Right lobe of liver (tissue), 6 donors: ENCODE data around the gene GLIS1. TPM values are rescaled to one million over a fixed set of nuclear protein-coding genes. Genes with fewer than 3 reads are reported as not detected.

ENCODE experiments used
- ATAC-seq, 4 donors: fragments of 200-7000 bp; cut with Tn5 transposase; one replicate each; pipeline ENCODE4 v1.9.1; 2020; ENCODE audit warnings: mild to moderate bottlenecking in 4 of 4, moderate library complexity in 4 of 4
- DNase-seq, 3 donors: peaks; one replicate each; pipeline ENCODE4 v3.0.0-alpha.2; 2020
- H3K27ac ChIP-seq, 3 donors: fragments of 200-600 bp; one replicate each; pipeline ENCODE4 v1.8.0; 2022
- H3K27me3 ChIP-seq, 2 donors: fragments of 200-600 bp; one replicate each; pipeline ENCODE4 v1.8.0; 2022
- H3K36me3 ChIP-seq, 4 donors: fragments of 200-600 bp; sonication (generic) in 1 of 4; one replicate each; pipeline versions ENCODE4 v1.5.1 to v1.8.0; 2017 to 2022; ENCODE audit warnings: control low read depth in 1 of 4
- H3K4me1 ChIP-seq, 4 donors: fragments of 200-600 bp; sonication (generic) in 1 of 4; one replicate each; pipeline versions ENCODE4 v1.5.1 to v1.8.0; 2017 to 2022; ENCODE audit warnings: control low read depth in 1 of 4
- H3K4me3 ChIP-seq, 3 donors: fragments of 200-600 bp; one replicate each; pipeline ENCODE4 v1.8.0; 2022
- H3K9me3 ChIP-seq, 4 donors: fragments of 200-600 bp; sonication (generic) in 1 of 4; one replicate each; pipeline versions ENCODE4 v1.5.1 to v1.8.0; 2017 to 2022; ENCODE audit warnings: control low read depth in 1 of 4
- POLR2A ChIP-seq: fragments of 450-650 bp; IDR thresholded peaks from one replicate; pipeline ENCODE4 v1.6.1; 2017; ENCODE audit warnings: antibody characterized with exemption, mild to moderate bottlenecking
- WGBS: methylation state at CpG from one replicate; pipeline ENCODE4 v1.1.6; 2018; ENCODE audit warnings: low coverage, low lambda C conversion rate; ENCODE audit not compliant: insufficient coverage; ENCODE audit errors: missing lambda C conversion rate; 5-methylcytosine and 5-hydroxymethylcytosine counted together
- intact Hi-C, 2 donors: fragments of 100-400 bp; cut with DNase I; formaldehyde crosslinking; loops; one replicate each; pipeline versions ENCODE4 v1.11.2 to v1.14.1; 2022
- total RNA-seq, 6 experiments: library from RNA; depleted of rRNA in 2 of 6; stranded (reverse); fragments of >200 nt in 2 of 6; fragmentation: NEBNext Ultra II Directional in 3 of 6; extraction: Animal tissue kit (Norgen Biotek cat#: 25700) in 3 of 6; gene quantifications; one replicate each; pipeline versions ENCODE4 v1.1.0 to v1.2.4, GENCODE V29; 2016 to 2023
- TF ChIP-seq, protein P1 (sequence below), 4 donors: fragments of 200-600 bp in 3 of 4; fragments of 450-650 bp in 1 of 4; IDR thresholded peaks; one replicate each; pipeline versions ENCODE4 v1.5.1 to v1.8.0; 2016 to 2022; ENCODE audit warnings: antibody characterized with exemption in 4 of 4, mild to moderate bottlenecking in 2 of 4
- donor health status: DM: no; HTN: yes; CAD: no.
- donor health status: DM: no; HTN: no; CAD: no.
- donor health status: DM: no; HTN: no; CAD: no.
- donor health status: DM: no; HTN: yes; CAD: no.
- donor health status: DM: no; HTN: yes; CAD: no.

The GLIS1 gene
- total RNA-seq, 6 experiments from 2014 or later: not detected

DNA sequence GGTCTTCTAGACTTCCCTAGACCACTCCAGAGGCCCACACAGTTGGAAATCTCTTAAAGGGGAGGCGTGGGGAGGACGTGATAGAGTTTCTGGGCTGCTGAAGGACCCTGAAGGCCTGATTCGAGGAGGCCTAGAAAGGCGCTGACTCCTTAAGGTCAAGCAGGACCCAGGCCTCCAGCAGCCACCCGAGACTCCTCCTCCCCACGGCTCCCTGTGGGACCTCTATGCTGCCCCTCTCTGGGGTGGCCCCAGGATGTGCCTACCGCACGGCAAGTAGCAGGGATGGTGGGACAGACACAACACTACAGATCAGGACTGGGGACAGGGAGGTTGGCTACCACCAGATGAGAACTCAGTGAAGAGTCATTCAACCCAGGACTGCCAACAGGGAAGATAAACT, 77.5 kb downstream of the GLIS1 start:
- Histone ChIP-seq H3K4me3 (no peak overlapping the region), H3K27me3 (no peaks in the 10 kb centered on the region), H3K9me3 (no peaks in the 10 kb centered on the region), H3K4me1 (no peaks in the 10 kb centered on the region), H3K27ac (no peak overlapping the region), H3K36me3 (no peaks in the 10 kb centered on the region)
- TF ChIP-seq, protein P1, sequence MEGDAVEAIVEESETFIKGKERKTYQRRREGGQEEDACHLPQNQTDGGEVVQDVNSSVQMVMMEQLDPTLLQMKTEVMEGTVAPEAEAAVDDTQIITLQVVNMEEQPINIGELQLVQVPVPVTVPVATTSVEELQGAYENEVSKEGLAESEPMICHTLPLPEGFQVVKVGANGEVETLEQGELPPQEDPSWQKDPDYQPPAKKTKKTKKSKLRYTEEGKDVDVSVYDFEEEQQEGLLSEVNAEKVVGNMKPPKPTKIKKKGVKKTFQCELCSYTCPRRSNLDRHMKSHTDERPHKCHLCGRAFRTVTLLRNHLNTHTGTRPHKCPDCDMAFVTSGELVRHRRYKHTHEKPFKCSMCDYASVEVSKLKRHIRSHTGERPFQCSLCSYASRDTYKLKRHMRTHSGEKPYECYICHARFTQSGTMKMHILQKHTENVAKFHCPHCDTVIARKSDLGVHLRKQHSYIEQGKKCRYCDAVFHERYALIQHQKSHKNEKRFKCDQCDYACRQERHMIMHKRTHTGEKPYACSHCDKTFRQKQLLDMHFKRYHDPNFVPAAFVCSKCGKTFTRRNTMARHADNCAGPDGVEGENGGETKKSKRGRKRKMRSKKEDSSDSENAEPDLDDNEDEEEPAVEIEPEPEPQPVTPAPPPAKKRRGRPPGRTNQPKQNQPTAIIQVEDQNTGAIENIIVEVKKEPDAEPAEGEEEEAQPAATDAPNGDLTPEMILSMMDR (IDR thresholded peaks at IDR 0.05): no peak
- TF ChIP-seq POLR2A: no peak
- WGBS: 33% methylated on average over 1 of the region's 8 CpGs
- intact Hi-C loops: no loop called here
- ATAC-seq: no peak
- peak in 2 of 3 donors; percentile 7 to 47 for DNase-seq

DNA sequence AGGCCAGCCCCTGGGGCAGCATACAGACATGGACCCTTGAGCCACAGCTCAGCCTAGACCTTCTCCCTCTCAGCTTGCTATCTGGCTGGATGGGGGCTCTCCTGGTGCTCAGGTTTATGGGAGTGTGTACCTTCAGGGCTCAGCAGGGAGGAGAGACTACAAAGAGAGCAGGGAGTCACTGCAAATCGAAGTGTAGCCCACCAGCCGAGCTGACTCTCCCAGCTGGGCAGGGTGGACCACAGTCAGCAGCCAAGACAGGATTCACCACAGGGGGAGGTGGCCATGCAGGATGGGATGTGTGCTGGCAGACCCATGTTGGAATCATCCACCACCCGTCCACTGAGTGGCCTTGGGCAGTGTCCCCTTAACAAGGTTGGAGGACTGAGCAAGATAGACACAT, 78.3 kb downstream of the GLIS1 start:
- DNase-seq: peak in 2 of 3 donors; percentile 3 to 43

DNA sequence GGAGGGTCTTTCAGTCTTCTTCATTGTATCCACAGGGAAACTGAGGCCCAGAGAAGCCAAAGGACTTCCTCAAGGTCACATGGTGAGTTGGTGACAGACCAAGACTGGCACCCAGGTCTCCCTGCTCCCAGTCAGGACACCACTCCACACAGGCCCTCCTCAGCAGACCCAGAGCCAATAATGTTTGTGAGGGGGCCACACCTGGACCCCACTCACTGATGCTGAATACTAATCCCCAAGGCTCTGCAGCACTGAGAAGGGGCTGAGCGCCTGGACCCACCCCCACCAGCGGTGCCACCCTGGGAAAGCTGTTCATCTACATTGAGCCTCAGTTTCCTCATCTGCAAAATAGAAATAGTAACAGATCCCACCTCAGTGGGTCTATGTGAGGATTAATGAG, 79.5 kb downstream of the GLIS1 start:
- Histone ChIP-seq H3K9me3 (no peaks in the 10 kb centered on the region), H3K4me3 (no peak overlapping the region), H3K36me3 (no peaks in the 10 kb centered on the region), H3K4me1 (no peaks in the 10 kb centered on the region), H3K27me3 (no peaks in the 10 kb centered on the region), H3K27ac (no peak overlapping the region)
- WGBS: 70% methylated on average over 2 of the region's 2 CpGs
- ATAC-seq: no peak
- peak in 1 of 3 donors; percentile 17 for DNase-seq
- no peak for TF ChIP-seq POLR2A
- TF ChIP-seq, protein P1 (IDR thresholded peaks at IDR 0.05): no peak
- intact Hi-C loops: no loop called here

More for the DNA sequence above, 78.3 kb downstream of the GLIS1 start:
- Histone ChIP-seq H3K27me3 (no peaks in the 10 kb centered on the region), H3K27ac (no peak overlapping the region), H3K4me3 (no peak overlapping the region), H3K36me3 (no peaks in the 10 kb centered on the region), H3K9me3 (no peaks in the 10 kb centered on the region), H3K4me1 (no peaks in the 10 kb centered on the region)
- no CpG with 5 or more reads among the region's 3 CpGs for WGBS
- intact Hi-C loops: no loop called here
- TF ChIP-seq, protein P1 (IDR thresholded peaks at IDR 0.05): no peak
- TF ChIP-seq POLR2A: no peak
- ATAC-seq: no peak

DNA sequence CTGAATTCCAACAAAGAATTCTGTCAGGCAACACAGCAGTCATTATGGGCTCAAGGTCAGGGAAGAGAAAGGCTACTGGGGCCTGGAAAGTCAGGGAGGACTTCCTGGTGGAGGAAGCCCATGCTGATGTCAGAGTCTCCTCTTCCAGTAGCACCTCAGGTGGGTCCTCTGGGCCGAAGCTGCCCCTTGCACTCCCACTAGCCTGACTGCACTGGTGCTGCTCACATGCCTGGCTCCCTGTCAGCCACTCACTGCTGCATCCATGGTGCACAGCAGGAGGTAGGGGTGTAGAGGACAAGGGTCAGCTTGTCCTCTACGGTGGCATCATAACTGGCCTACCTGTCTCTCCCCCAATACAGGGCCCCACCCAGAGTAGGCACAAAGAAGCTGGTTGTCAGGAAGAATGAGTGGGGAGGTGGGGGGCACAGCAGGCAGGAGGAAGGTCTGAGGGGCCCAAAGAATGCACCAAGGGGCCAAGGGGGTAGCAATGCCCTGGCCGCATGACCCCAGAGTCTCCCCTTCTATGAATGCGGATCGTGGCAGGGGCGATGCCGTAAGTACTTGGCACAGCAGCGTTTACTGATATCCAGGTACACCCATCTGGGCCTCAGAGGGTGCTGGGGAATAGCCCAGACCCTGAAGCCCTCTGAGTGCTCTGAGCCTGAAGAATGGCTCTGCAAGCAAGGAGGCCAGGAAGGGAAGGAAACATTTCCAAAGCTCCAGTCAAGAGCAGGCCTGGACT, 80.3 kb downstream of the GLIS1 start:
- no peaks in the 10 kb centered on the region for H3K27me3 ChIP-seq
- DNase-seq (peak in 1 of 3 donors; percentile 39), ATAC-seq (no peak)
- H3K36me3 ChIP-seq: no peaks in the 10 kb centered on the region
- no peak overlapping the region for H3K27ac ChIP-seq
- no peak overlapping the region for H3K4me3 ChIP-seq
- WGBS: 33% methylated on average over 1 of the region's 8 CpGs
- H3K9me3 ChIP-seq: no peaks in the 10 kb centered on the region
- no peak for TF ChIP-seq POLR2A
- TF ChIP-seq, protein P1 (IDR thresholded peaks at IDR 0.05): no peak
- no peaks in the 10 kb centered on the region for H3K4me1 ChIP-seq
- intact Hi-C loops: no loop called here
